GM23338 (cell line): ENCODE measurements around the gene ST3GAL4. TPM values are rescaled to one million over a fixed set of nuclear protein-coding genes. Genes with fewer than 3 reads are reported as not detected.

Experiments
- ATAC-seq: fragments of 200-7000 bp; cut with Tn5 transposase; 3 replicates; pipeline ENCODE4 v1.9.1; 2020
- DNase-seq: peaks from one replicate; pipeline ENCODE4 v3.0.0-alpha.2; 2015; ENCODE audit warnings: low spot score
- H2AFZ ChIP-seq: fragments of 200-600 bp; sonication (generic); 2 replicates; pipeline ENCODE4 v1.8.0; 2016; ENCODE audit warnings: antibody characterized with exemption, mild to moderate bottlenecking, moderate library complexity
- H3F3A ChIP-seq: fragments of 200-600 bp; sonication (generic); replicated peaks from 2 replicates; pipeline ENCODE4 v1.8.0; 2017; ENCODE audit warnings: antibody characterized with exemption, mixed run types, low read depth
- H3K27ac ChIP-seq: fragments of 200-600 bp; sonication (generic); 2 replicates; pipeline ENCODE4 v1.6.1; 2016; ENCODE audit warnings: low read depth
- H3K27me3 ChIP-seq: fragments of 200-600 bp; sonication (generic); 2 replicates; pipeline ENCODE4 v1.8.0; 2016; ENCODE audit warnings: mild to moderate bottlenecking, mixed run types, moderate library complexity; ENCODE audit not compliant: insufficient read depth
- H3K36me3 ChIP-seq: fragments of 200-600 bp; sonication (generic); 2 replicates; pipeline ENCODE4 v1.8.0; 2016; ENCODE audit warnings: mild to moderate bottlenecking; ENCODE audit not compliant: insufficient read depth
- H3K4me1 ChIP-seq: fragments of 200-600 bp; sonication (generic); 2 replicates; pipeline ENCODE4 v1.8.0; 2016; ENCODE audit warnings: mild to moderate bottlenecking, moderate library complexity; ENCODE audit not compliant: insufficient read depth
- H3K4me2 ChIP-seq: fragments of 200-600 bp; sonication (generic); 2 replicates; pipeline ENCODE4 v1.7.1; 2017; ENCODE audit warnings: mixed run types
- H3K4me3 ChIP-seq: fragments of 200-600 bp; sonication (generic); 2 replicates; pipeline ENCODE4 v1.6.1; 2016; ENCODE audit warnings: mixed run types
- H3K79me2 ChIP-seq: fragments of 200-600 bp; sonication (generic); replicated peaks from 2 replicates; pipeline ENCODE4 v1.8.0; 2017; ENCODE audit warnings: mild to moderate bottlenecking; ENCODE audit not compliant: insufficient read depth
- H3K9me2 ChIP-seq: fragments of 200-600 bp; sonication (generic); 2 replicates; pipeline ENCODE4 v1.8.0; 2017; ENCODE audit not compliant: insufficient read depth
- H4K20me1 ChIP-seq: fragments of 200-600 bp; sonication (generic); replicated peaks from 2 replicates; pipeline ENCODE4 v1.8.0; 2017; ENCODE audit warnings: mild to moderate bottlenecking; ENCODE audit not compliant: insufficient read depth
- H3K27ac Mint-ChIP-seq: 2 replicates; pipeline ENCODE4 v1.8.0; 2020; ENCODE audit warnings: inconsistent platforms, mild to moderate bottlenecking, moderate library complexity, mixed read lengths
- H3K27me3 Mint-ChIP-seq: 3 replicates; pipeline ENCODE4 v1.8.0; 2022; ENCODE audit warnings: low read depth, mild to moderate bottlenecking, moderate library complexity, mixed read lengths, inconsistent platforms; ENCODE audit not compliant: insufficient read depth, poor library complexity
- H3K36me3 Mint-ChIP-seq: 3 replicates; pipeline ENCODE4 v1.8.0; 2021; ENCODE audit warnings: low read depth, mild to moderate bottlenecking, inconsistent platforms, moderate library complexity, mixed read lengths
- H3K4me1 Mint-ChIP-seq: 3 replicates; pipeline ENCODE4 v1.8.0; 2020; ENCODE audit warnings: mild to moderate bottlenecking, inconsistent platforms, mixed read lengths
- H3K4me3 Mint-ChIP-seq: 3 replicates; pipeline ENCODE4 v1.8.0; 2021; ENCODE audit warnings: moderate library complexity, mild to moderate bottlenecking, inconsistent platforms, mixed read lengths
- H3K9me3 Mint-ChIP-seq: 3 replicates; pipeline ENCODE4 v1.8.0; 2020; ENCODE audit warnings: moderate library complexity, mild to moderate bottlenecking, inconsistent platforms, mixed read lengths
- CTCF ChIP-seq, 2 experiments: fragments of 200-600 bp in 1 of 2; sonication (generic) in 1 of 2; conservative IDR thresholded peaks; 2 replicates each; pipeline versions ENCODE4 v1.5.1 to v1.6.1; 2016 to 2017; ENCODE audit warnings: antibody characterized with exemption in 2 of 2, low read depth in 2 of 2, mild to moderate bottlenecking in 2 of 2, moderate library complexity in 1 of 2
- EZH2 ChIP-seq: fragments of 200-600 bp; sonication (generic); IDR thresholded peaks from one replicate; pipeline ENCODE4 v1.8.0; 2017; ENCODE audit warnings: antibody characterized with exemption, mild to moderate bottlenecking, low read depth; ENCODE audit not compliant: unreplicated experiment
- EZH2phosphoT487 ChIP-seq: fragments of 200-600 bp; sonication (generic); IDR thresholded peaks from one replicate; pipeline ENCODE4 v1.8.1; 2018; ENCODE audit warnings: antibody characterized with exemption; ENCODE audit not compliant: unreplicated experiment
- JUNB ChIP-seq: IDR thresholded peaks from one replicate; pipeline ENCODE4 v1.6.1; 2016; ENCODE audit warnings: antibody characterized with exemption; ENCODE audit not compliant: unreplicated experiment
- POLR2AphosphoS5 ChIP-seq: IDR thresholded peaks from 2 replicates; pipeline ENCODE4 v1.6.1; 2016; ENCODE audit warnings: antibody characterized with exemption, low read depth
- STAT1 ChIP-seq: IDR thresholded peaks from one replicate; pipeline ENCODE4 v1.6.1; 2016; ENCODE audit warnings: antibody characterized with exemption; ENCODE audit not compliant: unreplicated experiment
- ZNF114 ChIP-seq: fragments of 250-450 bp; sonication (Bioruptor Pico); IDR thresholded peaks from 2 replicates; pipeline ENCODE4 v1.5.0; 2020; ENCODE audit warnings: mild to moderate bottlenecking, moderate library complexity
- ZNF331 ChIP-seq: fragments of 250-450 bp; sonication (Bioruptor Pico); IDR thresholded peaks from 2 replicates; pipeline ENCODE4 v1.5.0; 2020; ENCODE audit warnings: low read depth, mild to moderate bottlenecking, moderate library complexity
- ZNF462 ChIP-seq: fragments of 250-450 bp; sonication (Bioruptor Pico); IDR thresholded peaks from 2 replicates; pipeline ENCODE4 v1.5.0; 2020; ENCODE audit warnings: mild to moderate bottlenecking, moderate library complexity
- polyA plus RNA-seq: library from polyadenylated mRNA; unstranded; fragments of >200 nt; fragmentation: Nextera tagmentation; extraction: Ambion mirVana; gene quantifications from 2 replicates; pipeline ENCODE4 v1.2.1, GENCODE V29; 2016
- total RNA-seq: library from RNA; depleted of rRNA; stranded (reverse); fragments of >200 nt; shearing (Covaris generic); gene quantifications from 2 replicates; pipeline ENCODE4 v1.2.3, GENCODE V29; 2014

Gene ST3GAL4
- total and polyA plus RNA-seq, 2 experiments from 2014 or later, result 10.1 to 28.0 TPM

GRCh38 chr11:126313826-126314225 is 41.7 kb upstream of the ST3GAL4 start (continued):
- TF ChIP-seq ZNF462 (CRISPR knock-in tag), result no peak
- TF ChIP-seq POLR2AphosphoS5, result no peak
- no peak for TF ChIP-seq JUNB
- TF ChIP-seq STAT1, result no peak
- TF ChIP-seq EZH2, result no peak
- no peak for TF ChIP-seq ZNF331 (CRISPR knock-in tag)
- no peak for TF ChIP-seq CTCF (conservative IDR thresholded peaks at IDR 0.05; ENCODE audit: low read depth in 2 of 2)
- no peak for TF ChIP-seq ZNF114 (CRISPR knock-in tag)
- TF ChIP-seq EZH2phosphoT487, result no peak

- H3K4me3 ChIP-seq, result no peak overlapping the region
- H3K27me3 ChIP-seq, result no peaks in the 10 kb centered on the region
- no peaks in the 10 kb centered on the region for H3K27me3 Mint-ChIP-seq
- H3K4me1 Mint-ChIP-seq, result no peaks in the 10 kb centered on the region
- H3K9me2 ChIP-seq, result no peaks in the 10 kb centered on the region
- no peak overlapping the region for H2AFZ ChIP-seq
- H3K4me1 ChIP-seq, result no peaks in the 10 kb centered on the region
- H3K27ac Mint-ChIP-seq, result no peak overlapping the region
- H3K4me2 ChIP-seq, result no peak overlapping the region
- no peak overlapping the region for H3K27ac ChIP-seq
- H3K4me3 Mint-ChIP-seq, result no peak overlapping the region
- H3K9me3 Mint-ChIP-seq, result no peaks in the 10 kb centered on the region
- no peaks in the 10 kb centered on the region for H3K36me3 ChIP-seq
- no peaks in the 10 kb centered on the region for H3F3A ChIP-seq
- H4K20me1 ChIP-seq, result no peaks in the 10 kb centered on the region
- no peaks in the 10 kb centered on the region; the same call in 1 of the 2 replicates for H3K79me2 ChIP-seq
- no peak for DNase-seq
- H3K36me3 Mint-ChIP-seq, result peaks cover 19% of the 10 kb centered on the region
- ATAC-seq, result no peak
- TF ChIP-seq ZNF462 (CRISPR knock-in tag) (no peak), EZH2 (no peak), ZNF331 (CRISPR knock-in tag) (no peak)
Observed at GRCh38 chr11:126317432-126317755, 38.1 kb upstream of the ST3GAL4 start.
